Heart left ventricle (tissue), 16 donors: ENCODE data around the gene KIAA1671. TPM values are rescaled to one million over a fixed set of nuclear protein-coding genes. Genes with fewer than 3 reads are reported as not detected.
"Not testable (repeated sequence)": the region's sequence is repeated elsewhere in the genome, so short reads cannot be mapped to it uniquely, and the experiment has no call there.

Source experiments
- ATAC-seq, 4 donors: fragments of 200-7000 bp; cut with Tn5 transposase; one replicate each; pipeline ENCODE4 v1.9.1; 2020 to 2022; ENCODE audit warnings: moderate library complexity in 4 of 4, mild to moderate bottlenecking in 3 of 4, moderate number of reproducible peaks in 1 of 4
- DNase-seq, 5 donors: peaks; one replicate each; pipeline ENCODE4 v3.0.0-alpha.2; 2020
- H3K27ac ChIP-seq, 12 donors: fragments of 200-600 bp; sonication (generic) in 4 of 12; one replicate each; pipeline versions ENCODE4 v1.5.0 to v1.8.0; 2016 to 2022; ENCODE audit warnings: mild to moderate bottlenecking in 2 of 12
- H3K27me3 ChIP-seq, 9 donors: fragments of 200-600 bp; sonication (generic) in 2 of 9; one replicate each; pipeline versions ENCODE4 v1.5.1 to v1.8.0; 2016 to 2022; ENCODE audit warnings: mild to moderate bottlenecking in 3 of 9
- H3K36me3 ChIP-seq, 9 donors: fragments of 200-600 bp; sonication (generic) in 2 of 9; one replicate each; pipeline versions ENCODE4 v1.5.0 to v1.8.0; 2018 to 2022; ENCODE audit warnings: mild to moderate bottlenecking in 2 of 9
- H3K4me1 ChIP-seq, 12 donors: fragments of 200-600 bp; sonication (generic) in 4 of 12; one replicate each; pipeline versions ENCODE4 v1.5.0 to v1.8.0; 2016 to 2022; ENCODE audit warnings: mild to moderate bottlenecking in 3 of 12
- H3K4me3 ChIP-seq, 12 donors: fragments of 200-600 bp; sonication (generic) in 4 of 12; one replicate each; pipeline versions ENCODE4 v1.5.0 to v1.8.0; 2017 to 2022; ENCODE audit warnings: mild to moderate bottlenecking in 9 of 12, moderate library complexity in 4 of 12
- H3K9me3 ChIP-seq, 12 donors: fragments of 200-600 bp; sonication (generic) in 4 of 12; one replicate each; pipeline versions ENCODE4 v1.5.0 to v1.8.0; 2016 to 2022; ENCODE audit warnings: mild to moderate bottlenecking in 1 of 12
- POLR2A ChIP-seq, 2 donors: fragments of 450-650 bp; IDR thresholded peaks; one replicate each; pipeline ENCODE4 v1.6.1; 2017; ENCODE audit warnings: antibody characterized with exemption in 2 of 2, mild to moderate bottlenecking in 2 of 2, moderate library complexity in 2 of 2
- WGBS, 4 donors: extraction: QIAGEN DNeasy Blood & Tissue Kit in 2 of 4; methylation state at CpG; one replicate each; pipeline versions ENCODE4 v1.1.5 to v1.1.7; 2013 to 2018; 5-methylcytosine and 5-hydroxymethylcytosine counted together
- intact Hi-C, 10 donors: fragments of 100-400 bp; cut with DNase I; formaldehyde crosslinking; loops; one replicate each; pipeline versions ENCODE4 v1.11.1 to v1.14.2; 2022
- polyA plus RNA-seq, 2 donors: library from polyadenylated mRNA; stranded (reverse); fragments of 200-250 nt; gene quantifications; one replicate each; pipeline ENCODE4 v1.2.3, GENCODE V29; 2013
- total RNA-seq, 9 donors: library from RNA; depleted of rRNA in 2 of 9; stranded (reverse); fragments of >200 nt in 2 of 9; fragmentation: NEBNext Ultra II Directional in 3 of 9; extraction: Animal tissue kit (Norgen Biotek cat#: 25700) in 3 of 9; gene quantifications; one replicate each; pipeline versions ENCODE4 v1.1.0 to v1.2.4, GENCODE V29; 2016 to 2023
- TF ChIP-seq, protein P1 (sequence below), 12 donors: fragments of 200-600 bp; sonication (generic) in 4 of 12; IDR thresholded peaks; one replicate each; pipeline versions ENCODE4 v1.5.0 to v1.8.0; 2018 to 2022; ENCODE audit warnings: antibody characterized with exemption in 12 of 12, mild to moderate bottlenecking in 5 of 12
- donor health status: ischemic (EF 13 %, LVEDD 7.1; RV severe dilation, severe dysfunction).
- donor health status: healthy with polysubstance abuse.
- donor health status: DM: no; HTN: yes; CAD: no.
- donor health status: DM: no; HTN: no; CAD: no.
- donor health status: ischemic (EF 25% LVEDD 6.9; RV normal size, moderate dysfunction).
- donor health status: ischemic (EF 25% LVEDD 5.7; RV mildly dilated, moderate dysfunction).
- donor health status: healthy.
- donor health status: DM: yes; HTN: yes; CAD: no.
- donor health status: ischemic (EF 35%, LVEDD 5.7; RV mildly dilated, moderate dysfunction).
- donor health status: nonischemic (EF 11% LVEDD 7.7; RV severe dilation, severe dysfunction).
- donor health status: DM: yes; HTN: yes; CAD: no.
- donor health status: PGD.
- donor health status: ischemic (EF 29% LVEDD 5.4; RV normal size, mild dysfunction).
- donor health status: nonischemic (EF 23%, LVEDD 6.1; RV moderate dilation, normal function).

KIAA1671 gene
- total and polyA plus RNA-seq, 11 donors, result 4.5 to 22.1 (median 13.2) TPM

DNA sequence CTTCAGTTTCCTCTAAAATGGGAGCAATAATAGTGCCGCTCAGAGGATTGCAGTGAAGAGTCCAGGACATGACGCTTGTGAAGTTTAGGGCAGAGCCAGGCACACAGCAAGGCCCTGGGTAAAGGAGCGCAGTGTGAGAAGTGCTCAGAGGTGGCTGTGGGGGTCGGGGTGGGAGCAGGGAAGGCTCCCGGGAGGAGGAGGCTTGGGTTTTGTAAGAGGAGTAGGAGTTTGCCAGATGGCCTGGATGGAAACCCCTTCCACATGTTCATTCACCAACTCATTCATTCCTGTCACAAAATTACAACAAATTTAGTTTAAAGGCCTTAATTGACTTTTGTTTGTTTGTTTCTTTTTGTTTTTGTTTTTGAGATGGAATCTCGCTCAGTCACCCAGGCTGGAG is 283.9 kb downstream of the KIAA1671 start:
- no peak for ATAC-seq
- Histone ChIP-seq H3K4me1 (peaks cover 0 to 5% (median 0%) of the 10 kb centered on the region in 12 donors), H3K27ac (no peak overlapping the region), H3K36me3 (no peaks in the 10 kb centered on the region), H3K27me3 (peaks cover 0 to 30% (median 11%) of the 10 kb centered on the region in 9 donors), H3K9me3 (no peaks in the 10 kb centered on the region), H3K4me3 (no peak overlapping the region)
- TF ChIP-seq POLR2A (IDR thresholded peaks at IDR 0.05), result no peak
- TF ChIP-seq, protein P1, sequence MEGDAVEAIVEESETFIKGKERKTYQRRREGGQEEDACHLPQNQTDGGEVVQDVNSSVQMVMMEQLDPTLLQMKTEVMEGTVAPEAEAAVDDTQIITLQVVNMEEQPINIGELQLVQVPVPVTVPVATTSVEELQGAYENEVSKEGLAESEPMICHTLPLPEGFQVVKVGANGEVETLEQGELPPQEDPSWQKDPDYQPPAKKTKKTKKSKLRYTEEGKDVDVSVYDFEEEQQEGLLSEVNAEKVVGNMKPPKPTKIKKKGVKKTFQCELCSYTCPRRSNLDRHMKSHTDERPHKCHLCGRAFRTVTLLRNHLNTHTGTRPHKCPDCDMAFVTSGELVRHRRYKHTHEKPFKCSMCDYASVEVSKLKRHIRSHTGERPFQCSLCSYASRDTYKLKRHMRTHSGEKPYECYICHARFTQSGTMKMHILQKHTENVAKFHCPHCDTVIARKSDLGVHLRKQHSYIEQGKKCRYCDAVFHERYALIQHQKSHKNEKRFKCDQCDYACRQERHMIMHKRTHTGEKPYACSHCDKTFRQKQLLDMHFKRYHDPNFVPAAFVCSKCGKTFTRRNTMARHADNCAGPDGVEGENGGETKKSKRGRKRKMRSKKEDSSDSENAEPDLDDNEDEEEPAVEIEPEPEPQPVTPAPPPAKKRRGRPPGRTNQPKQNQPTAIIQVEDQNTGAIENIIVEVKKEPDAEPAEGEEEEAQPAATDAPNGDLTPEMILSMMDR (IDR thresholded peaks at IDR 0.05), result no peak
- DNase-seq, result no peak
- WGBS, 4 donors, result 81 to 92% (median 90%) methylated on average over 6 of the region's 6 CpGs
- intact Hi-C loops, result loop anchor here in 4 of 10 donors (5.0 to 10.0 kb wide), 4 partner anchors 96 to 548 kb away; no protein-coding TSS in a partner anchor

DNA sequence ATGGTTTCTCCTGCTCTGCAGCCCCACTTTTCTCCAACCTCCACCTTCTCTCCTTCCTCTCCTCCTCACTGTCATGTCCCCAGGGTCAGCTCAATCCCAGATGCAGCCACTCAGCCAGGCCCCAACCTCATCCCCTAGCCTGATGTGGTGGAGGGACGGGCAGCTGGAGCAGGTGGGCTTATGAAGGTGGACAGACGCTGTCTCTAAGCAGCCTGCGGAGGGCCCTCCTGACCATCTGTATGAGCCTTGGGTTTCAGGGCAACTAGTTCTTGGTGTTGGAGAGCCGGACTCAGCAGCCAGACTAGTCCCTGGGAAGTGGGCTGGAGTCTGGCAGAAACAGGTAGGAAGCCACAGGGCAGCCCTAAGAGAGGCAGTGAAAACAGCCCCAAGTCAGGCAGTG is 285.0 kb downstream of the KIAA1671 start:
- DNase-seq (no peak), ATAC-seq (no peak)
- H3K9me3 ChIP-seq, result no peaks in the 10 kb centered on the region
- intact Hi-C loops, result loop anchor here in 4 of 10 donors (5.0 to 10.0 kb wide), 4 partner anchors 95 to 547 kb away; no protein-coding TSS in a partner anchor
- peaks cover 0 to 30% (median 11%) of the 10 kb centered on the region in 9 donors for H3K27me3 ChIP-seq
- TF ChIP-seq, protein P1 (IDR thresholded peaks at IDR 0.05), result no peak
- TF ChIP-seq POLR2A (IDR thresholded peaks at IDR 0.05), result no peak
- no peak overlapping the region for H3K27ac ChIP-seq
- WGBS, 4 donors, result 75 to 83% (median 81%) methylated on average over 3 to 4 of the region's 4 CpGs
- H3K4me3 ChIP-seq, result no peak overlapping the region
- H3K36me3 ChIP-seq, result no peaks in the 10 kb centered on the region
- peaks cover 0 to 5% (median 0%) of the 10 kb centered on the region in 12 donors for H3K4me1 ChIP-seq

DNA sequence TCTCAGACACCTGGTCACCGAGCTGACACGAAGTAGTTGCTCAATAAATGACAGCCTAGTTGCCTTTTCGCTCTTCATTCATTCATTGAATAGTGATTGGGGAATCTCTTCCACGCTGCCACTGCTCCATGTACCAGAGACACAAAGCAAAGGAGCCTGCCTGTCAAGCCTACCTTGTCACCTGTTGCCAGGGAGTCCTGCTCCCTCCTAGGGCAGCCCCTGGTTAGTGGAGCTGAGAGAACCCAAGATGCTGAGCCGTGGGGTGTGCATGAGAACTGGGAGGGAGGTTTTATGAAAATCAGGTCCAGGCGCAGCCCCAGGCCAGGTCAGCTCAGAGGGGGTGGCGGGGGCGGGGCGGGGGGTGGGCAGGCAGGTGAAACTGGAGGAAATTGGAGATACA is 285.5 kb downstream of the KIAA1671 start:
- not testable (repeated sequence) for H3K4me1 ChIP-seq, H3K36me3 ChIP-seq, ATAC-seq, DNase-seq, H3K4me3 ChIP-seq, H3K9me3 ChIP-seq, H3K27ac ChIP-seq
- H3K27me3 ChIP-seq, result peaks cover 0 to 30% (median 11%) of the 10 kb centered on the region in 9 donors
- WGBS, 4 donors, result 58 to 67% (median 66%) methylated on average over 9 of the region's 9 CpGs
- intact Hi-C loops, result loop anchor here in 4 of 10 donors (5.0 to 10.0 kb wide), 4 partner anchors 94 to 547 kb away; no protein-coding TSS in a partner anchor

Other genes with a start within 250 kb of the KIAA1671 start
- gene PIWIL3, start 178.0 kb upstream of the KIAA1671 start, total RNA-seq, result not detected
- gene PIWIL3, start 178.0 kb upstream of the KIAA1671 start, polyA plus RNA-seq, result not detected
- gene SGSM1, start 146.5 kb upstream of the KIAA1671 start, total RNA-seq, result 10 to 100 TPM in 3 of 9 donors, 1 to 10 TPM in 6; 4.1 to 11.0 (median 6.8) TPM
- gene SGSM1, start 146.5 kb upstream of the KIAA1671 start, polyA plus RNA-seq, result 1 to 10 TPM; 2.1 to 2.7 TPM
- not detected for gene LHFPL7, start 6.0 kb upstream of the KIAA1671 start, total RNA-seq
- gene LHFPL7, start 6.0 kb upstream of the KIAA1671 start, polyA plus RNA-seq, result not detected
- gene CRYBB3, start 247.1 kb downstream of the KIAA1671 start, total RNA-seq, result under 1 TPM in 2 of 9 donors, not detected in 7; 0.36 to 0.37 TPM
- gene CRYBB3, start 247.1 kb downstream of the KIAA1671 start, polyA plus RNA-seq, result not detected